NCI-H748 (cell line): ENCODE data around the gene ARIH2.
"Not testable (repeated sequence)": the region's sequence is repeated elsewhere in the genome, so short reads cannot be mapped to it uniquely, and the experiment has no call there.

Experiments used
- DNase-seq: peaks from one replicate; lab custom pipeline; 2025; ENCODE audit not compliant: unreplicated experiment; lab: John Stamatoyannopoulos, UW

ARIH2 gene

GRCh38 chr3:48918388-48919214 is at the start of gene ARIH2:
ARIH2 (plus strand) TSS chr3:48918842; CDS start chr3:48927559, 8,717 bp downstream.
- peak; percentile 88 for DNase-seq

- DNase-seq: no peak
These were observed 41.0 kb upstream of the ARIH2 start for GRCh38 chr3:48877671-48878070.

GRCh38 chr3:48879307-48879993 is 39.2 kb upstream of the ARIH2 start:
- DNase-seq: no peak

- DNase-seq: no peak
These were observed 38.7 kb upstream of the ARIH2 start for GRCh38 chr3:48879994-48880377.

- no peak for DNase-seq
These were observed 37.6 kb upstream of the ARIH2 start for GRCh38 chr3:48881006-48881405.

GRCh38 chr3:48881652-48882114 is 37.0 kb upstream of the ARIH2 start:
- DNase-seq: no peak

- no peak for DNase-seq
These were observed 32.9 kb upstream of the ARIH2 start for GRCh38 chr3:48885753-48886152.

GRCh38 chr3:48891606-48892005 is 27.0 kb upstream of the ARIH2 start:
- no peak for DNase-seq

GRCh38 chr3:48894516-48894915 is 24.1 kb upstream of the ARIH2 start:
- no peak for DNase-seq

- no peak for DNase-seq
These were observed 21.7 kb upstream of the ARIH2 start for GRCh38 chr3:48896936-48897335.

- DNase-seq: no peak
These were observed 20.9 kb upstream of the ARIH2 start for GRCh38 chr3:48897460-48898376.

GRCh38 chr3:48898383-48899234 is 20.0 kb upstream of the ARIH2 start, which contains the start of gene SLC25A20:
SLC25A20 (minus strand) TSS chr3:48898882; CDS start chr3:48898794, 88 bp downstream.
- DNase-seq: peak; percentile 83

- no peak for DNase-seq
These were observed 19.4 kb upstream of the ARIH2 start for GRCh38 chr3:48899273-48899672.

- not testable (repeated sequence) for DNase-seq
These were observed 11.6 kb upstream of the ARIH2 start for GRCh38 chr3:48907026-48907425.

- DNase-seq: no peak
These were observed 3.3 kb upstream of the ARIH2 start for GRCh38 chr3:48915296-48915695.

- DNase-seq: peak; percentile 53
These were observed 835 bp downstream of the ARIH2 start for GRCh38 chr3:48919215-48920138.

GRCh38 chr3:48926425-48927392 is 8.1 kb downstream of the ARIH2 start:
- no peak for DNase-seq

GRCh38 chr3:48927928-48928327 is 9.3 kb downstream of the ARIH2 start:
- DNase-seq: no peak
